ENCODE data around the gene CMIP.

CMIP gene

DNA sequence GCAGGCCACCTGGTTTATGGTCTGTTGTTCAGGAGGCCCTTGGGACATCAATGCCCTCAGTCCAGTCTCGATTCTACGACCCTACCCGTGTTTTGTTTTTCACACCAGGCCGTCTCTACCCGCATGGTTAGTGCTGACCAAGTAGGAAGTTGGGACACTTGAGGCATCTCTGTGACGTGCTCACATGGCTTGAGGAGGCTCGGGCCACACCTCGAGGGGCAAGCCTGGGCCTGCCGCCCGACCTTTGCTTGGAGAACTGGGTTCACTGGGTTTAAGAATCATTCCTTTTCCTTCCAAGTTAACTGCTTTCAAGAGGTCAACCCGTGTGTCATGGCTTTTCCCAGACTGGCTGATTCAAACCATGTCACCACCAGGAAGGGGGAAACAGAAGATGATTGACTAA lies 86.8 kb downstream of the CMIP start:
- H3K27ac ChIP-seq (ENCODE audit: low read depth in 2 of 2, low read length in 2 of 2), result peak overlapping the region in 1 of 2 donors; percentile 67
- no peak overlapping the region for H3K4me3 ChIP-seq (ENCODE audit: low read length in 2 of 2)
- peaks cover 3% of the 10 kb centered on the region in 2 donors for H3K36me3 ChIP-seq (ENCODE audit: control insufficient read depth in 2 of 2, insufficient read depth in 2 of 2, low read length in 2 of 2)
- no peaks in the 10 kb centered on the region for H3K27me3 ChIP-seq (ENCODE audit: control insufficient read depth in 2 of 2, insufficient read depth in 2 of 2, low read length in 2 of 2)
- no peaks in the 10 kb centered on the region for H3K9me3 ChIP-seq (ENCODE audit: control insufficient read depth in 2 of 2, low read length in 2 of 2)
- H3K9ac ChIP-seq (ENCODE audit: low read depth in 1 of 2, low read length in 2 of 2), result no peak overlapping the region
- H3K4me1 ChIP-seq (ENCODE audit: control insufficient read depth in 2 of 2, insufficient read depth in 2 of 2, low read length in 2 of 2), result peaks cover 15 to 21% of the 10 kb centered on the region in 2 donors

DNA sequence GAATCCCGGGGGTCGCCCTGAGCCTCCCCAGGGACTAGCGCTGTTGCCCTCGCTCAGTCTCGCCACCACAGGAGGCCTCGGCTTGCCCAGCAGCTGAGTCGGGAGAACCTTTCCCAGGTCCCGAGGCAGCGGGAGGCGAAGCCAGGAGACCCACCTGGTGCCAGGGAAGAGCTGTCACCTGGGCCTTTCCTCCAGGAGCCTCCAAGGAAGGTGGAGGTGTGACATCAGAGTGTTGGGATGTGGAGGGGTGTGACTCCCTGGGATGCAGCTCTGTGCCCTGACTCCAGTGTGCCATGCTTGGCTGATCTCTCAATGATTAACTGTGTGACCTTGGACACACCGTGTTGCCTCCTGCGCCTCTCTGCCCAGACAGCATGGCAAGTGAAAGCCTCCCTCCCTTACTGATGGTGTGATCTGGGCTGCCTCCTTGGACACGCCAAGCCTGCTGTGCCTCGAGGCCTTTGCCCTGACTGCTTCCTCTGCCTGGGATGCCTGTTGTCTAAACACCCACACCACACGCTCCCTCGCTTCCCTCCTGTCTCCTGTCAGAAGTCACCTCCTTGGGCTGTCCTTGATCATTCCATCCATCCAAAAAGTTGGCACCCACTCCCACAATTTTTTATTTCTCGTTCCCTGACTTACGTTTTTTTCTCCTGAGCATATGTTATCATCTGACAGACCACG lies 88.0 kb downstream of the CMIP start:
- peaks cover 12 to 15% of the 10 kb centered on the region in 2 donors for H3K4me1 ChIP-seq (ENCODE audit: control insufficient read depth in 2 of 2, insufficient read depth in 2 of 2, low read length in 2 of 2)
- no peak overlapping the region for H3K9ac ChIP-seq (ENCODE audit: low read depth in 1 of 2, low read length in 2 of 2)
- peaks cover 3 to 6% of the 10 kb centered on the region in 2 donors for H3K36me3 ChIP-seq (ENCODE audit: control insufficient read depth in 2 of 2, insufficient read depth in 2 of 2, low read length in 2 of 2)
- H3K9me3 ChIP-seq (ENCODE audit: control insufficient read depth in 2 of 2, low read length in 2 of 2), result no peaks in the 10 kb centered on the region
- no peaks in the 10 kb centered on the region for H3K27me3 ChIP-seq (ENCODE audit: control insufficient read depth in 2 of 2, insufficient read depth in 2 of 2, low read length in 2 of 2)
- H3K27ac ChIP-seq (ENCODE audit: low read depth in 2 of 2, low read length in 2 of 2), result peak overlapping the region in 1 of 2 donors; percentile 67
- H3K4me3 ChIP-seq (ENCODE audit: low read length in 2 of 2), result no peak overlapping the region

DNA sequence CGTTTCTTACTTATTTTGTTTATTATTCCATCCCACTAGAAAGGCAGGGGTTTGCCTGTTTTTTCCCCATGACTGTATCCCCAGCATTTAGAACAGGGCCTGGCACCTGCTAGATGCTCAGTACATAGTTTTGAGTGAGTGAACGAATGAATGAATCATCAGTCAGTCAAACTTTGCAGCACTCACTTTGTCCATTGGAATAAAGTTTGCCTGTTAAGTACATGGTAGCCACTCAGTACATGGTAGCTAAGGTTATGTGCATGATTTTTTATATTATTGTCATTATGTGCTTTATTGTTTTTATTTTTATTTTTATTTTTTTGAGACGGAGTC lies 88.5 kb downstream of the CMIP start:
- peaks cover 12 to 15% of the 10 kb centered on the region in 2 donors for H3K4me1 ChIP-seq (ENCODE audit: control insufficient read depth in 2 of 2, insufficient read depth in 2 of 2, low read length in 2 of 2)
- no peak overlapping the region for H3K9ac ChIP-seq (ENCODE audit: low read depth in 1 of 2, low read length in 2 of 2)
- H3K9me3 ChIP-seq (ENCODE audit: control insufficient read depth in 2 of 2, low read length in 2 of 2), result no peaks in the 10 kb centered on the region
- H3K4me3 ChIP-seq (ENCODE audit: low read length in 2 of 2), result no peak overlapping the region
- peaks cover 3 to 6% of the 10 kb centered on the region in 2 donors for H3K36me3 ChIP-seq (ENCODE audit: control insufficient read depth in 2 of 2, insufficient read depth in 2 of 2, low read length in 2 of 2)
- peak overlapping the region in 1 of 2 donors; percentile 67 for H3K27ac ChIP-seq (ENCODE audit: low read depth in 2 of 2, low read length in 2 of 2)
- no peaks in the 10 kb centered on the region for H3K27me3 ChIP-seq (ENCODE audit: control insufficient read depth in 2 of 2, insufficient read depth in 2 of 2, low read length in 2 of 2)

DNA sequence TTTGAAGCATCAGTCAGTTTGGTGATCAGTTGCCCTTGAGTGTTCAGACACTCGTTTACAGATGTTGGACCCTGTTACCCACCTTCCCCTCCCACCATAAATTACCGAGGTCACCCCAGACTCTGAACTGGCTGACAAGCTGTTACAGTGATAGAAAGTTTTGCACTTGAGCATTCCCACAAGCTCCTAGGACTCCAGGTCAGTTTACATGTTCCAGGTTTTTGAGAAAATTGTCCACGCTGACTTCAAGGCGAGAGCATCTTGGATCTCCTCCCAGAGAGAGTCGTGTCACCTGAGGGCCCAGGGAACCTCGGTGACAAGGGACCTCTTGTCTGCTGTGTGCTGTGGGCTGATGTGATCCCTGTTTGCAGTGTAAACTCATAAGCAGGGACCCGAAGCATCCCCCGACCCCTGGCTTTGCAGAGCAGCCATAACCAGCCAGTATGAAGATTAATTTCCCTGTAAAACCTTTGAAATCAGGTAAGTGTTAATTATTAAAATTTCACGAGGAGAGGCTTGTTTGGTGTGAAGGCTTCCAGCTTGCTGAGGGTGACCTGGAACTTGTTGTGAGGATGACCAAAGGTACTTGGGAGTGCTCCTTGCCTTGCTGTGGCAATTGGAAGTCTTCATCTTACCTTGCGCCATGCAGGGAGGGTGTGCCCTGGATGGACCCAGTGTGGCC lies 91.2 kb downstream of the CMIP start:
- no peaks in the 10 kb centered on the region for H3K27me3 ChIP-seq (ENCODE audit: control insufficient read depth in 2 of 2, insufficient read depth in 2 of 2, low read length in 2 of 2)
- H3K27ac ChIP-seq (ENCODE audit: low read depth in 2 of 2, low read length in 2 of 2), result no peak overlapping the region
- H3K36me3 ChIP-seq (ENCODE audit: control insufficient read depth in 2 of 2, insufficient read depth in 2 of 2, low read length in 2 of 2), result peaks cover 3% of the 10 kb centered on the region in 2 donors
- H3K4me3 ChIP-seq (ENCODE audit: low read length in 2 of 2), result no peak overlapping the region
- no peaks in the 10 kb centered on the region for H3K9me3 ChIP-seq (ENCODE audit: control insufficient read depth in 2 of 2, low read length in 2 of 2)
- H3K4me1 ChIP-seq (ENCODE audit: control insufficient read depth in 2 of 2, insufficient read depth in 2 of 2, low read length in 2 of 2), result peaks cover 12 to 19% of the 10 kb centered on the region in 2 donors
- H3K9ac ChIP-seq (ENCODE audit: low read depth in 1 of 2, low read length in 2 of 2), result no peak overlapping the region

DNA sequence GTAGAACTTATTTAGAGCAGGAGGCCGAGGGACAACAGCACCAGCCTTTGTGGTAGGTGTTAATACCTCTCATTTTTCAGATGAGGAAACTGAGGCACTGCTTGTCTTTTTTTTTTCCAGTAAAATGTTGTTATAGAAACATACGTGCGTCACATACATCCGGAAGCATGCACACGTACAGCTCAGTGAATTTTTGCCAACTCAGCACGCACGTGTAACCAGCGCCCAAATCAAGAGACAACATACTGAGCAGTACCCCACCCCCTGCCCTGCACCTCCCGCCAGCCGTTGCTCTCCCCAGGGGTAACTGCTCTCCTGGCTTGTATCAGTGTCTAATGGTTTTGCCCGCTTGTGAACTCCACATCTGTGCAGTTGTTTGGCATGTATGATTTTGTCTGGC lies 92.0 kb downstream of the CMIP start:
- Histone ChIP-seq H3K27ac (ENCODE audit: low read depth in 2 of 2, low read length in 2 of 2) (no peak overlapping the region), H3K4me3 (ENCODE audit: low read length in 2 of 2) (no peak overlapping the region), H3K9me3 (ENCODE audit: control insufficient read depth in 2 of 2, low read length in 2 of 2) (no peaks in the 10 kb centered on the region), H3K4me1 (ENCODE audit: control insufficient read depth in 2 of 2, insufficient read depth in 2 of 2, low read length in 2 of 2) (peaks cover 12 to 19% of the 10 kb centered on the region in 2 donors), H3K36me3 (ENCODE audit: control insufficient read depth in 2 of 2, insufficient read depth in 2 of 2, low read length in 2 of 2) (peaks cover 3% of the 10 kb centered on the region in 2 donors), H3K27me3 (ENCODE audit: control insufficient read depth in 2 of 2, insufficient read depth in 2 of 2, low read length in 2 of 2) (no peaks in the 10 kb centered on the region), H3K9ac (ENCODE audit: low read depth in 1 of 2, low read length in 2 of 2) (no peak overlapping the region)

DNA sequence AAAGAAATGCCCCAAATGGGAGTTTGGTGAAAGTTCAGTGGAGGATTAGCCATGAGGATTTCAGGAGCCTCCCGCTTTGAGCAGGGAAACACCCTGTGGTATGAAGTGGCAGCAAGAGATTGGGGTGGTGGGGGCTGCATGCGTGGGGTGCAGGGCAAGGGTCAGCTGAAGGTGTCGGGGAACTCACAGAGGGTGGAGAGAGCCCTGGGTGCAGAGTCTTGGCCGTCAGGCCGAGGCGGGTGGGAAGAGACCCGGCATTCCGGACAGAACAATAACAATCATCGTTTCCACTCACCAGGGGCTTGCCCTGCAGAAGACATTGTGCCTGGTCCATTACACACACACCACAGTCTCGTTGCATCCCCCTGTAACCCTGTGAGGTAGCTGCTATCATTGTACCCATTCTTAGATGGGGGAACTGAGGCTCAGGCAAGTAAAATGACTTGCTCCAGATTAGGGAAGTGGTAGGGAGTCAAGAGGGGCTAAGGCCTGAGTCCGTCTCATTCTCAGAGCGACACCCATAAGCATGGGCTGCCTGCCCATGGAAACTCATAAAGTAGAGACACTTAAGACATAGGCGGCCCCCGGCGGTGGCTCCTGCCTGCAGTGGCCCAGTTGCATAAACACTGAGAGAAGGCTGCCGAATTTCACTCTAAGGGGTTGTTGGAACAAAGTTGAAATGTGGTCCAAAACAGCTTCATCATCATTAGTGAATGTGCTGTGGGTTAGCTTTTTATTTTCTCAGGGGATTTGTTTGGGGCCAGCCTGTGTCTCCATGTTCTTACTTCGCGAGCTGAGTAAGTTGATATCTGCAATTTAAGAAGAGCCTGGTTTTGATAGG lies 93.3 kb downstream of the CMIP start:
- no peaks in the 10 kb centered on the region for H3K9me3 ChIP-seq (ENCODE audit: control insufficient read depth in 2 of 2, low read length in 2 of 2)
- H3K4me1 ChIP-seq (ENCODE audit: control insufficient read depth in 2 of 2, insufficient read depth in 2 of 2, low read length in 2 of 2), result peaks cover 7 to 16% of the 10 kb centered on the region in 2 donors
- H3K4me3 ChIP-seq (ENCODE audit: low read length in 2 of 2), result no peak overlapping the region
- no peaks in the 10 kb centered on the region for H3K27me3 ChIP-seq (ENCODE audit: control insufficient read depth in 2 of 2, insufficient read depth in 2 of 2, low read length in 2 of 2)
- no peak overlapping the region for H3K27ac ChIP-seq (ENCODE audit: low read depth in 2 of 2, low read length in 2 of 2)
- peaks cover 0 to 3% of the 10 kb centered on the region in 2 donors for H3K36me3 ChIP-seq (ENCODE audit: control insufficient read depth in 2 of 2, insufficient read depth in 2 of 2, low read length in 2 of 2)
- no peak overlapping the region for H3K9ac ChIP-seq (ENCODE audit: low read depth in 1 of 2, low read length in 2 of 2)

DNA sequence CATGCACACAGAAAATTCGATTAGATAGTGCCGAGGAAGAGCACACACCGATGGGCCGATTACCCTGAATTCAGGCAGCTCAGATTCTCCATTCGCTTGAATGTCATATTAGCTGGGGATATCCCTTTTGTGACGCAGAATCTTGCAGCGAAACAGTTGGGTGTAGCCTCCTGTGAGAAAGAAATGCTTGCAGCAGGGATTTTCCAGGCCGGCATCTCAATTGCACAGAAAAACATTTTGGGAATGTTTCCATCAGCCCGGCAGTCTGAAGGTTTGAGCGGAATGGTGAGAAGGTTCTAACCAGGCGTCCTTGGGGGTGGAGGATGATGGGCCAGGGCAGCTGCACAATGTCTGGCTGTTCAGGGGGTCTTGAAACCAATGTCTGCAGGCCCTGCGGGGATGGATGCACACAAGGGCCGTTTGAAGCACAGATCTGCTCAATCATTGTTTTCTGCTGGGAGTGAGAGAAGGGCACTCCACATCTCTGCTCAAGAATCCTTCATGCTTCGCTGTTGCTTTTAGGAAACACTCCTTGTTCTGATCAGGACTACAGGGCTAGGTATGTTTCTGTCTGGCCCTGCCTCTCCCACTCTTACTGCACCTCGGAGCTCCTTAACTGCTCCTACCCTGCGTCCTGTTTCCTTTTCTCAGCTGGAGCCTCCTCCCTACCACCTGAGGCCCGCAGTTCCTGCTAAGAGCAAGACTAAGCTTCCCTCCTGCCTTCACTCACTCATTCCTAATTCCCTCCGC lies 94.6 kb downstream of the CMIP start:
- H3K9me3 ChIP-seq (ENCODE audit: control insufficient read depth in 2 of 2, low read length in 2 of 2), result no peaks in the 10 kb centered on the region
- no peak overlapping the region for H3K4me3 ChIP-seq (ENCODE audit: low read length in 2 of 2)
- H3K4me1 ChIP-seq (ENCODE audit: control insufficient read depth in 2 of 2, insufficient read depth in 2 of 2, low read length in 2 of 2), result peaks cover 10 to 11% of the 10 kb centered on the region in 2 donors
- H3K9ac ChIP-seq (ENCODE audit: low read depth in 1 of 2, low read length in 2 of 2), result no peak overlapping the region
- no peak overlapping the region for H3K27ac ChIP-seq (ENCODE audit: low read depth in 2 of 2, low read length in 2 of 2)
- H3K27me3 ChIP-seq (ENCODE audit: control insufficient read depth in 2 of 2, insufficient read depth in 2 of 2, low read length in 2 of 2), result no peaks in the 10 kb centered on the region
- H3K36me3 ChIP-seq (ENCODE audit: control insufficient read depth in 2 of 2, insufficient read depth in 2 of 2, low read length in 2 of 2), result peaks cover 0 to 3% of the 10 kb centered on the region in 2 donors

DNA sequence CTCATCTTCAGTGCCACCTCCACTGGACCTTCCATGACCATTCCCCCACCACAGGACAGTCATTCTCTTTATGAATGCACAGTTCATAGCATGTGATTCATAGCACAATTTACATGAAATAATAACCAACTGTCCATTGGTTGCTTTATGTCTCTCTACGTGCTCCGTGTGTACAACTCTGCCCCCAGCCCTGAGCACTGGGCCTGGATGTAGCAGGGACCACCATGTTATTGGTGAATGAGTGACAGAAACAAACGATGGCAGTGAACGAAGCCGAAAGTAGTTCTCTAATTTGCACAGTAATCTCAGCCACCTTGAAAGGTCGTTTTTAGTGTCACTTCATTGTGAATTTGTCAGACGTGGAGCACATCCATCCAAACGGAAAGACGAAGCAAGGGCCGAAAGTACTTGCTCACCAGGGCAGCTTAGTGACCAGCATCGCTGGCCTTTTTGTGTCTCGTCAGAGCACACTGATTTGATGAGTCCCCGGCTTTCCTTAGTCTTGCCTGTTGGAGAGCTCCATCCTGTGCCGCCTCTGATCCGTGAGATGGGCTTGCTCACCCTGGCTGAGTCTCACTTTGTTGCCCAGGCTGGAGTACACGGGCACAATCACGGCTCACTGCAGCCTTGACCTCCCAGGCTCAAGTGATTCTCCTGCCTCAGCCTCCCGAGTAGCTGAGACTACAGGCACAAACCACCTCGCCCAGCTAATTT lies 95.3 kb downstream of the CMIP start:
- Histone ChIP-seq H3K4me3 (ENCODE audit: low read length in 2 of 2) (no peak overlapping the region), H3K27me3 (ENCODE audit: control insufficient read depth in 2 of 2, insufficient read depth in 2 of 2, low read length in 2 of 2) (no peaks in the 10 kb centered on the region), H3K9me3 (ENCODE audit: control insufficient read depth in 2 of 2, low read length in 2 of 2) (no peaks in the 10 kb centered on the region), H3K4me1 (ENCODE audit: control insufficient read depth in 2 of 2, insufficient read depth in 2 of 2, low read length in 2 of 2) (peaks cover 15 to 18% of the 10 kb centered on the region in 2 donors), H3K36me3 (ENCODE audit: control insufficient read depth in 2 of 2, insufficient read depth in 2 of 2, low read length in 2 of 2) (peaks cover 0 to 3% of the 10 kb centered on the region in 2 donors), H3K27ac (ENCODE audit: low read depth in 2 of 2, low read length in 2 of 2) (no peak overlapping the region), H3K9ac (ENCODE audit: low read depth in 1 of 2, low read length in 2 of 2) (no peak overlapping the region)

DNA sequence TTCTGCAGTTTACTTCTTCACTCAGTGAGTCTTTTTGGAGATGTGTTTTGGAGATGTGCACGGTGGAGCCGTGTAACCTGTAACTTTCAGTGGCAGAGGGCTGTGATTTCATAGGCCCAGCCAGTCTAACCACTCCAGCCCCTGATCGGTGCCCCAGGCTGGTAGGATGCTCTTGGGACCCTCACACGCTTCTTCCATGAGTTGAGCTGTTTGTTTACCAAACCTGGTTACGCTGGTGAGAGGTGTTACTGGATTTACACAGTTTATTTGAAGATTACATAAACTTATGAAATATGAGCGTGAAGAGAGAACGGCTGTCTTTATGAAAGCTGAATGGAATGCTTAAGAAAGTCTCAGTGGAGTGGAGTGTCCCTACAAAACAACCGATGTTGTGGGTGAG lies 96.7 kb downstream of the CMIP start:
- H3K27ac ChIP-seq (ENCODE audit: low read depth in 2 of 2, low read length in 2 of 2), result no peak overlapping the region
- no peaks in the 10 kb centered on the region for H3K9me3 ChIP-seq (ENCODE audit: control insufficient read depth in 2 of 2, low read length in 2 of 2)
- no peak overlapping the region for H3K4me3 ChIP-seq (ENCODE audit: low read length in 2 of 2)
- H3K4me1 ChIP-seq (ENCODE audit: control insufficient read depth in 2 of 2, insufficient read depth in 2 of 2, low read length in 2 of 2), result peaks cover 15 to 19% of the 10 kb centered on the region in 2 donors
- peaks cover 0 to 3% of the 10 kb centered on the region in 2 donors for H3K36me3 ChIP-seq (ENCODE audit: control insufficient read depth in 2 of 2, insufficient read depth in 2 of 2, low read length in 2 of 2)
- H3K27me3 ChIP-seq (ENCODE audit: control insufficient read depth in 2 of 2, insufficient read depth in 2 of 2, low read length in 2 of 2), result no peaks in the 10 kb centered on the region
- H3K9ac ChIP-seq (ENCODE audit: low read depth in 1 of 2, low read length in 2 of 2), result no peak overlapping the region

All from mucosa of rectum (tissue), 2 donors.